ENCODE measurements around the gene PTEN.
"Not testable (repeated sequence)": the region's sequence is repeated elsewhere in the genome, so short reads cannot be mapped to it uniquely, and the experiment has no call there.

PTEN gene

DNA sequence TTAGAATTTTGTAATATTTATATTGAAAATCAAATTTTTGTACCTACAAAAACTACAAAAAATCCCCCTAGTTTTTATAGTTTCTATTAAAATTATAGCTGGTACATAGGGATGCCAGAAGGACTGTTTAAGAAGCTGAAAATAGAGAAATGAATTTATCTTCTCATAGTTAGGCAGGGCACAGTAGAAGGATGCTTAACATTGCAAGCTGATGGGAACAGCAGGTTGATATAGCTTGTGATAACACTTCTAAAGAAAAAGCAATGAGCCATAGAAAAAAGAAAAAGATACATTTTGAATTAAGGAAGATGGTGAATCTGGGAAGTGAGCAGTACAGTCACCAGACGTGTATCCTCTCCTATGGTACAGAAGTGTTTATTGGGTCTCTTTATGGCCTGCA is 32.0 kb downstream of the PTEN start:
- in situ Hi-C loops (cut with HindIII; ENCODE audit: low pct_ligation_motif_present, low pct_unique_long_range_greater_than_20kb, low sequenced_read_pairs) = no loop called here
- DNase-seq = no peak

DNA sequence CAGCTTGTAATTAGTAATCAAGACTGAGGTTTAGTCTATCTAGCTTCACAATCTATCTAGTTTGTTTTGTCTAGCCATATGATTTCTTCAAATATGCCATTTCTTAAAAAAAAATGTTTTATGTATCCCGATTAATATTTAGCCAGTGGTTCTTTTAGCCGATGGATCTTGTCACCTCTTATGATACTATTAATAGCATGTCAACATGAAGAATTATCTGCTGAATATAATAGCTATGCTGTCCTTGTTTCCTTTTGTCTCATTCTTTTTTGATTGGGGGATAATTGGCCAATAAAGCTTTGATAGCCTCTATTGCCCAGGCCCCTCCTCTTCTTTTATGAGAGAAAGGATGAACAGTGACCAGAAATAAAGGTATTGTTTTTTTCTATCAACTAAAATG is 32.8 kb downstream of the PTEN start:
- no peak for DNase-seq
- in situ Hi-C loops (cut with HindIII; ENCODE audit: low pct_ligation_motif_present, low pct_unique_long_range_greater_than_20kb, low sequenced_read_pairs) = no loop called here

DNA sequence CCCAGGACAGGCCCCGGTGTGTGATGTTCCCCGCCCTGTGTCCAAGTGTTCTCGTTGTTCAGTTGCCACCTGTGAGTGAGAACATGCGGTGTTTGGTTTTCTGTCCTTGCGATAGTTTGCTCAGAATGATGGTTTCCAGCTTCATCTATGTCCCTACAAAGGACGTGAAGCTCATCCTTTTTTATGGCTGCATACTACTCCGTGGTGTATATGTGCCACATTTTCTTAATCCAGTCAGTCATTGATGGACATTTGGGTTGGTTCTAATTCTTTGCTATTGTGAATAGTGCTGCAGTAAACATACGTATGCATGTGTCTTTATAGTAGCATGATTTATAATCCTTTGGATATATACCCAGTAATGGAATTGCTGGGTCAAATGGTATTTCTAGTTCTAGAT is 34.5 kb downstream of the PTEN start:
- in situ Hi-C loops (cut with HindIII; ENCODE audit: low pct_ligation_motif_present, low pct_unique_long_range_greater_than_20kb, low sequenced_read_pairs); DNase-seq: not testable (repeated sequence)

DNA sequence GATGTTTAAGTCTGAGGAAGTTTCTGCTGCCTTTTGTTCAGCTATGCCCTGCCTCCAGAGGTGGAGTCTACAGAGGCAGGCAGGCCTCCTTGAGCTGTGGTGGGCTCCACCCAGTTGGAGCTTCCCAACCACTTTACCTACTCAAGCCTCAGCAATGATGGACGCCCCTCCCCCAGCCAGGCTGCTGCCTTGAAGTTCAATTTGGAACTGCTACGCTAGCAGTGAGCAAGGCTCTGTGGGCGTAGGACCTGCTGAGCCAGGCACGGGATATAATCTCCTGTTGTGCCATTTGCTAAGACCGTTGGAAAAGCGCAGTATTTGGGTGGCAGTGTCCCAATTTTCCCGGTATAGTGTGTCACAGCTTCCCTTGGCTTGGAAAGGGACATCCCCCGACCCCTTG is 40.0 kb downstream of the PTEN start:
- DNase-seq; in situ Hi-C loops (cut with HindIII; ENCODE audit: low pct_ligation_motif_present, low pct_unique_long_range_greater_than_20kb, low sequenced_read_pairs): not testable (repeated sequence)

DNA sequence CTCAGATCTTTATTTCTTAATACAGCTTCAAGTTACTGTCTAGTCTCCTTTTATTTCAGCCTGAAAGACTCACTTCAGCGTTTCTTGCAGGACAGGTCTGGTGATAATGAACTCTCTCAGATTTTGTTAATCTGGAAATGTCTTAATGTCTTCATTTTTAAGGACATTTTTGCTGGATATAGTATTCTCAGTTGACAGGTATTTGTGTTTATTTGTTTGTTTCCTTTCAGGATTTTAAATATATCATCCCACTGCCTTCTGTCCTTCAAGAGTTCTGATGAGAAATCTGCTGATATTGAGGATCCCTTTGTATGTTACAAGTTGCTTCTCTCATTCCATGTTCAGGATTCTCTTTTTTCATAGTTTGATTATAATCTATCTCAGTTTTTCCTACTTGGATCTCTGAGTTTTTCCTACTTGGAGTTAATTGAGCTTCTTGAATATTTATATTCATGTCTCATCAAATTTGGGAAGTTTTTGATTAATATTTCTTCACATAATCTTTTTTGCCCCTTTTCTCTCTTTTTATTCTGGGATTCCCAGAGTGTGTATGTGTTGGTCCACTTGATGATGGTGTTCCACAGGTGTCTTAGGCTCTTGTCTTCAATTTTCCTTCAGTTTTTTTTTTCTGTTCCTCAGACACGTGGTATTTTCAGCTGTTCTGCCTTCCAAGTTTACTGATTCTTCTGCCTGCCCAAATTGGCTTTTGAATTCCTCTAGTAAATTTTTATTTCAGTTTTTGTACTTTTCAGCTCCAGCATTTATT is 49.9 kb downstream of the PTEN start:
- no peak for DNase-seq
- in situ Hi-C loops (cut with HindIII; ENCODE audit: low pct_ligation_motif_present, low pct_unique_long_range_greater_than_20kb, low sequenced_read_pairs) = no loop called here

DNA sequence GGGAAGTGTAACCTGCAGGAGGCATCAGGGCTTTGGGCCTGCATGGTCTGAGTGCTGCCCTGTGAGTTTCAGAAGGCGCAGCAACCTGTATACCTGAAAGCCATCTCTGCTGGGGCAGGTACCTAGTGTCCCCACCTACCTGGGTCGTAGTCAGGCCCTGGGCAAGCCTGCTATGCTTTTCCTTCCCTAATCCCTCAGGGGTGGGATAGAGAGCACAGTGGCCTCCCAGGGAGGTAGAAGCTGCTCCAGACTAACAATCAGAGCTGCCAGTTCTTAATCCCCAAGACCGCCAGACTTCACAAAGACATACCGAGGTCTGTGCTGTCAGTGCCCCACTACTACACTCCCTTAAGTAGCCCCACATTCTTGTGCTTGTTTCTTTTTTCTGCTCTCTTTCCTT is 52.0 kb downstream of the PTEN start:
- DNase-seq = no peak
- in situ Hi-C loops (cut with HindIII; ENCODE audit: low pct_ligation_motif_present, low pct_unique_long_range_greater_than_20kb, low sequenced_read_pairs) = no loop called here

DNA sequence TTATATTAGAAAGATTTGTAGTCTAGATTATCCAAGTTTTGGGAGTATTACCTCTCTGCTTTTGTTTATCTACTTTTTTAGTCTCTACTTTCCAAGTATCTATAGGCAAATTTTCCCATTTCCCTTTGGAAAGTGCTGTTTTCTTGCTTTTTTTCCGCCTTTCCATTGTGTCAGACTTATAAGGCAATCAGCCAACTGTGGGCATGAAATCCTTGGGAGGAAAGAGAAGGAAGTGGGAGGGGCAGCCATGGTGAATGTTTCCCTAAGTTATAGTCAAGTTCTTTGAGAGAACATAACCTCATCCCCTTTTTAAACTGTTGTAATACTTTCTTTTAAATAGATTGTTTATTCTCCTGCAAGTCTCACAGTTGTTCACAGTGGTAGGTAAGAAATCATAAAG is 52.6 kb downstream of the PTEN start:
- in situ Hi-C loops (cut with HindIII; ENCODE audit: low pct_ligation_motif_present, low pct_unique_long_range_greater_than_20kb, low sequenced_read_pairs) = no loop called here
- peak; percentile 23 for DNase-seq

DNA sequence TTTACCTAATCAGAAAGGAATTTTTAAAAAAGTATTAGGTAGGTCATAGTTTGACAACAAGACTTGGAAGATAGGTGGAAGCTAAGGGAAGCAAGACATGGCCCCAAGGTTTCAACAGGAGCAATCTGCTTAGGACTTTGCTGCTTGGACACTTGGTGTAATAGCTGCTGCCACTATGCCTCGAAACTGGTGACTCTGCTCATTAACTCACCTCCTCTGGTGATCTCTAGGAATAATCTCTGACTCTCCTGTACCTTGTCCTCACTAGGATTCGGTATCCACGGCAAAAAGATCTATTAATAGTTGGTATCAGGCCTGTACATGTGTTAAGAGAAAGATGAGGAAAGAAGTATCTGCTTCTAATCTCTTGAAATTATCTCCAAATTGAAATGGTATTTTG is 53.1 kb downstream of the PTEN start:
- no peak for DNase-seq
- in situ Hi-C loops (cut with HindIII; ENCODE audit: low pct_ligation_motif_present, low pct_unique_long_range_greater_than_20kb, low sequenced_read_pairs) = no loop called here

DNA sequence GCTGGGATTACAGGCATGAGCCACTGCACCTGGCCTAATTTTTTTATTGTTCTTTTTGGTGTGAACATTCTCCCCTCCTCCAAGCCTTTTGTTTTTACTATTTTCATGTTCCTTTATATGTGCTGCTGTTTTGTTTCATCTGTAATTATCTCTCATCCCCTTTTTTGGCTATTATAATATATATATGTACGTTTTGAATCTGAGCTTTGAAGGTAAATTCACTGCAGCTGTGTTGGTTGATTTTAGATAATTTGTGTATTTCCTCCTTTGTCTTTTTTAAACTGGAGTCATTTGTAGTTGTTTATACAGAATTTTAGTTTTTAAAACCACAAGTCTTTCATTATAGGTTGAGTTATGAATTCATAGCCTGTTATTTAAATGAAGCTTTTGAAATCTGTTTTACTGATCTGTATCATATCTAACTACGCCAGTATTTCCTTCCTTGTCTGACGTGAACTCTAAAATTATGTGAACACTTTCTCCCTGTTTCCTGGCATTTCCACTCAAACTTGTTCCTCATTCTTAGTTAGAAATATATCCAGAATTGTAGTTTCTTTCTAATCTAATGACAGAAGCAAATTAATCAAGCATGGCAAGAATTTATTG is 54.9 kb downstream of the PTEN start:
- in situ Hi-C loops (cut with HindIII; ENCODE audit: low pct_ligation_motif_present, low pct_unique_long_range_greater_than_20kb, low sequenced_read_pairs) = no loop called here
- no peak for DNase-seq

DNA sequence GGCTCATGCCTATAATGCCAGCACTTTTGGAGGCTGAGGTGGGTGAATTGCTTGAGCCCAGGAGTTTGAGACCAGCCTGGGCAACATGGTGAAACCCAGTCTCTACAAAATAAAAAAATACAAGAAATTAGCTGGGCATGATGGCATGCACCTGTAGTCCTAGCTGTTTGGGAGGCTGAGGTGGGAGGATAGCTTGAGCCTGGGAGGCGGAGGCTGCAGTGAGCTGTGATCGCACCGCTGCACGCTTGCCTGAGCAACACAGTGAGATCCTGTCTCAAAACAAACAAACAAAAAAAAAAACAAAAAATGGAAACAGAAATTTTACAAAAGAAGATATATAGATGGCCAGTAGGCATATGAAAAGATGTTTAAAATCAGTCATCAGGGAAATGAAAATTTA is 57.1 kb downstream of the PTEN start:
- in situ Hi-C loops (cut with HindIII; ENCODE audit: low pct_ligation_motif_present, low pct_unique_long_range_greater_than_20kb, low sequenced_read_pairs) = no loop called here
- DNase-seq = no peak

DNA sequence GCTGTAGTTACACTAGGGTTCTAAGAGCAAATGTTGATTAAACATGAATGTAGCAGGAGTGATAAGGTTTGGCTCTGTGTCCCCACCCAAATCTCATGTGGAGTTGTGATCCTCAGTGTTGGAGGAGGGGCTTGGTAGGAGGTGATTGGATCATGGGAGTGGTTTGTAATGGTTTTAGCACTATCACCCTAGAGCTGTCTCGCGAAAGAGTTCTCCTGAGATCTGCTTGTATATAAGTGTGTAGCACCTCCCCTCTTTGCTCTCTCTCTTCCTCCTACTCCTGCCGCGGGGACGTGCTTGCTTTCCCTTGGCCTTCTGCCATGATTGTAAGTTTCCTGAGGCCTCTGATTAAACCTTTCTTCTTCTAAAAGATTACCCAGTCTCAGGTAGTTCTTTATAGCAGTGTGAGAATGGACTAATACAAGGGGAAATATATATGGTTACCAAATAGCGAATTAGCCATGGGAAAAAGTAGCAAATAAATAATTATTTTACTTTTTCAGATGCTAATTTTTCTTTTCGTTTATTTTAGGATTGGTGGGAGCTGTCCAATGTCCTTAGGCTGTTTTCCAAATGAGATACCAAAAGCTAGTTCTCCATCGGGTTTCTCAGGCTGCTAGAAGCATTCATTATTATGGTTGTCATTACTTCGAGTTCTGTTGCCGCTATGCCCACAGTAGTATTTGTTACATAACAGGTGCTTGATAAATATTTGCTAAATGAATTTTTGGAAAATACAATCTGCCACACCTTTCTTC is 58.7 kb downstream of the PTEN start:
- in situ Hi-C loops (cut with HindIII; ENCODE audit: low pct_ligation_motif_present, low pct_unique_long_range_greater_than_20kb, low sequenced_read_pairs) = no loop called here
- DNase-seq = no peak

DNA sequence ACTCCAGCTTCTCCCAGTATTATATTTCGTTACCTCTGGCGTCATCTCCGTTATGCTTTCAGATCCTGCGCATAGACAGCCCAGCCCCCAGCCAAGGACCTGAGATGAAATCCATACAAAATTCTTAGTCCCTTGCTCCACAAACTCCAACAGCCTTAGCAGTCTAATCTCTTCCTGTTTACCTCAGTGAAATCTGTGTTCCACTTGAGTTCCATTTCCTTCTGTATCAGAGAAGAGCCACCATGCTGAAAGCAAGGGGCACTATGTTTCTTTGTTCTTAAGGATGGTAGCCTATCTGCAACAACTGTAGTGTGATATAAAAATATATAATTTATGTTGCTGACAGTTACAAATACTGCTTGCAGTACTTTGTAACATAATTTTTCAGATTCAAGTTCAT is 59.8 kb downstream of the PTEN start:
- in situ Hi-C loops (cut with HindIII; ENCODE audit: low pct_ligation_motif_present, low pct_unique_long_range_greater_than_20kb, low sequenced_read_pairs) = no loop called here
- DNase-seq = no peak

DNA sequence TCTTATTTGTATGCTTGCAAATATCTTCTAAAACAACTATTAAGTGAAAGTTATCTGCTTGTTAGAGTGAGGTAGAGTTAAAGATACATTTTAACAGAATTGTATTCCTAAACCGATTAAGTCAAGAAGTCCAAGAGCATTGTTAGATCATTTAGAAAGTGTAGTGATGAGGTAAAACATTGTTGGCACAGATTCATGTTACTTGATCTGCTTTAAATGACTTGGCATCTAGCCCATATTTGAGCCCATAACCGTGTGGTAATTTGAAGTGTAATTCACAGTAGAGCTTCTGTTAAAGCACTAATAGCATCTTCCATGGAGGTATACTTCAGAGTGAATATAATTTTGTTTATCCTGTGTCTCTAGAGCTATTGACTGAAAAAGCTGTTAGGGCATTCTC is 62.1 kb downstream of the PTEN start:
- in situ Hi-C loops (cut with HindIII; ENCODE audit: low pct_ligation_motif_present, low pct_unique_long_range_greater_than_20kb, low sequenced_read_pairs) = no loop called here
- no peak for DNase-seq

DNA sequence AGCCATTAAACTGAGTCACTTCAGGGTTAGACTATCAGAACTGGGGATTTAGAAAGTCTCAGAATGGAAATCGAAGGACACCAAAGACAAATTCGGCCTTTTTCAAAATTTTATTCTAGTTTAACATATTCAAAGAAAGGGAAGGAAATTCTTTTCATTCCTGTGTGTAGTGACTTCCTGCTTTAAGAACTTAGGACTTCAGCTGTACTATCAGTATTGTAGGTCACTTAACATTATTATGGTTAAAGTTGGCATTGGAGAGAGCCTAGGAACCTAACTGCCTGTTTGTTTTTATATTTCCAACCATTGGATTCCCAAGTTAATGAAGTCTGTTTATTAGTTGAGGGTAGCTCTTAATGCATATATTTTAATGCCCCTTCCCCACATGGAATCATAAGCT is 63.7 kb downstream of the PTEN start:
- in situ Hi-C loops (cut with HindIII; ENCODE audit: low pct_ligation_motif_present, low pct_unique_long_range_greater_than_20kb, low sequenced_read_pairs) = no loop called here
- DNase-seq = peak; percentile 24

DNA sequence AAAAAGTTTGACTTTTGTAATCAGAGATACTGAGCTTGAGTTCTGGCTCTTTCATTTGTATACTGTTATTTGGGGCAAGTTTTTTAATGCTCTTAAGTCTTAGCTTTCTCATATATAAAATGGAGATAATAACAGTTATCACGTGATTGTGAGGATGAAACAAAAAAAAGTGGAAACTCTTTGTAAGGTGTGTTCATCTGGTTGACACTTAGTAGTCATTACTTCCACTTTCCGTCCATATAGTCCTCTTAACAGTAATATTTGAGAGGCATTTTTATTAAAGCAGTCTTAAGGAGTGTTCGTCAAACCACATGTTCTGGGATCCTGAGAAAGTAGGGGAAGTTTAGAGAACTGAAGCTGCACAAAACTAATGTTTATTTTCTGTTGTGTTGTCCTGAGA is 65.6 kb downstream of the PTEN start:
- DNase-seq = no peak
- in situ Hi-C loops (cut with HindIII; ENCODE audit: low pct_ligation_motif_present, low pct_unique_long_range_greater_than_20kb, low sequenced_read_pairs) = no loop called here

DNA sequence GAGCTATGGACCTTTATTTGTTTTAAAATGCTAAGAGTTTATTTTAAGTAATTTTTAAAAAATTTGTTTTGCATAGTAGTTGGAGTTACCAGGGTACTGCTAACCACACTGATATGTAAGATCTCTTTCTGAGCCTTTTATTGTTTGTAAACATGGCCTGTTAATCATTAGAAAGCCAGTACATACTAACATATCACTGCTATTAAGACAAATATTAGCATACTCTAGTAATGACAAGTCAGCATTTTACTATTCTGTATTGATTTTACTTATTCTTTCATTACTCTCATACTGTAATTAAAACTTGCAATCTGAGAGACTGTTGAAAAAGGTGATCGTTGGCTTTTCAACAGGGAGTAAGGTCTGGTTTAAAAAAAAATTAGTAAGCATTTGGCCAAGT is 66.7 kb downstream of the PTEN start:
- in situ Hi-C loops (cut with HindIII; ENCODE audit: low pct_ligation_motif_present, low pct_unique_long_range_greater_than_20kb, low sequenced_read_pairs) = no loop called here

DNA sequence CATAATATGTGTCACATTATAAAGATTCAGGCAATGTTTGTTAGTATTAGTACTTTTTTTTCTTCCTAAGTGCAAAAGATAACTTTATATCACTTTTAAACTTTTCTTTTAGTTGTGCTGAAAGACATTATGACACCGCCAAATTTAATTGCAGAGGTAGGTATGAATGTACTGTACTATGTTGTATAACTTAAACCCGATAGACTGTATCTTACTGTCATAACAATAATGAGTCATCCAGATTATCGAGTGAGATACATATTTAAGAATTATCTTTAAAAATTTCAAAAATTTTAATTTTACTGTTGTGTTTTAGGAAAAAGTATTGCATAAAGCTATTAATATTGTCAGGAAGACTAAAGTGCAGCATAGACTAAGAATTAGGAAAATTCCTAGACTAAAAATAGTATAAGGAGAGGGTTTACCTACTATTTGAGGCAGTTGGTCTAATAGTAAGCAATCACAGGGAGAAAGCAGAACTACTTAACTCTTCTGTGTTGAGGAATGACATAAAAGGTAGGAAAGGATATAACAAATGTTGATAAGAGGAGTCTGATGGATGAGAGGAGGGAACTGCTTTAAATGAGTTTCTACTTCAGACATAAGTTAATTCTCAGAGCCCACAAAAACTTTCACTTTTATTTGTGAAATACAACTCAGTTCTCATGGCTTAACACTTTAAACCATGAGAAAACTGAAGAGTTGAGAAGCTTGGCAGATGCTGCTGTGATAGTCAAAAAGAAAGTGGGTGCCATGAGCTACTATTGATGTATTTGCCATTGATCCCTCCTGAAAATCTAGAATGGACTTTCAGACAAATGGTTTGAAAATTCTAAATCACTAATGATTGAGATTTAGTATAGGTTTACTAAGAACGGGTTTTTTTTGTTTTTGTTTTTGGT is 67.8 kb downstream of the PTEN start:
- DNase-seq = no peak
- in situ Hi-C loops (cut with HindIII; ENCODE audit: low pct_ligation_motif_present, low pct_unique_long_range_greater_than_20kb, low sequenced_read_pairs) = no loop called here

More for the DNA sequence above, 66.7 kb downstream of the PTEN start:
- DNase-seq = no peak

DNA sequence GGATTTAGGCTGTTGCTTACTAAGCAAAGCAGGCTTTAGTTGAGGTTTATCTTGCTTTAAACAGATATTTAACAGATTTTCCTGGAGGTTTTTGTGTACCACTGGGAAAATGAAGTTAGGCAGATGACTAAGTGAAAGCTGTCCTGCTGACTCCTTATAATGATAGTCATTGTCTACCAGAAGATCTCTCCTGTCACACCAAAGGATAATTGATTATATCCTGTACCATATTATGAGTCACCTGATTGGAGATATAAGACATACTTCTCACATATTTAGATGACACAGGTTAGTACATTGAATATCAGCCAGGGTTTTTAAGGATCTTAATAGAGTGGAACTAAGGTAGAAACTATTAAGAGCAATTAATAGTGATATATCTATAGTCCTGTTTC is 68.4 kb downstream of the PTEN start:
- in situ Hi-C loops (cut with HindIII; ENCODE audit: low pct_ligation_motif_present, low pct_unique_long_range_greater_than_20kb, low sequenced_read_pairs) = no loop called here
- no peak for DNase-seq
